Activated CD8-positive, alpha-beta memory T cell treated with anti-CD3 and anti-CD28 coated beads for 4 hours (primary cell): Measurements from ENCODE around the gene AMFR.
"Not testable (repeated sequence)": the region's sequence is repeated elsewhere in the genome, so short reads cannot be mapped to it uniquely, and the experiment has no call there.

Experiments
- DNase-seq, 2 donors: peaks; one replicate each; pipeline ENCODE4 v3.0.0-alpha.2; 2020; ENCODE audit warnings: low read depth in 2 of 2

The AMFR gene

GRCh38 chr16:56388209-56388608, 37.1 kb downstream of the AMFR start:
- DNase-seq = no peak

- DNase-seq = no peak
These were observed 37.9 kb downstream of the AMFR start for GRCh38 chr16:56387396-56387795.

GRCh38 chr16:56384074-56384721, 41.1 kb downstream of the AMFR start:
- no peak for DNase-seq

GRCh38 chr16:56382901-56383355, 42.4 kb downstream of the AMFR start:
- DNase-seq = no peak

GRCh38 chr16:56382459-56382858, 42.9 kb downstream of the AMFR start:
- no peak for DNase-seq

GRCh38 chr16:56380778-56381485, 44.4 kb downstream of the AMFR start:
- DNase-seq = not testable (repeated sequence)

- DNase-seq = not testable (repeated sequence)
These were observed 46.3 kb downstream of the AMFR start for GRCh38 chr16:56379044-56379443.

GRCh38 chr16:56375792-56376191, 49.6 kb downstream of the AMFR start:
- not testable (repeated sequence) for DNase-seq

- DNase-seq = no peak
These were observed 52.3 kb downstream of the AMFR start for GRCh38 chr16:56373003-56373402.

- DNase-seq = no peak
These were observed 53.2 kb downstream of the AMFR start for GRCh38 chr16:56372013-56372634.

GRCh38 chr16:56371660-56371937, 53.7 kb downstream of the AMFR start:
- DNase-seq = no peak

- no peak for DNase-seq
These were observed 54.3 kb downstream of the AMFR start for GRCh38 chr16:56370875-56371659.

GRCh38 chr16:56370185-56370874, 55.0 kb downstream of the AMFR start:
- DNase-seq = no peak

- no peak for DNase-seq
These were observed 56.1 kb downstream of the AMFR start for GRCh38 chr16:56369202-56369601.

GRCh38 chr16:56368545-56368944, 56.8 kb downstream of the AMFR start:
- DNase-seq = no peak

GRCh38 chr16:56367764-56368163, 57.6 kb downstream of the AMFR start:
- DNase-seq = no peak

GRCh38 chr16:56366945-56367344, 58.4 kb downstream of the AMFR start:
- DNase-seq = no peak

- DNase-seq = no peak
These were observed 59.8 kb downstream of the AMFR start for GRCh38 chr16:56365552-56365951.

- no peak for DNase-seq
These were observed 60.5 kb downstream of the AMFR start for GRCh38 chr16:56364865-56365264.

GRCh38 chr16:56363781-56364565, 61.4 kb downstream of the AMFR start:
- DNase-seq = no peak

- no peak for DNase-seq
These were observed 62.1 kb downstream of the AMFR start for GRCh38 chr16:56363181-56363716.
